Measurements from ENCODE around the gene DTX1.

GRCh38 chr12:113086249-113087164 lies 30.0 kb downstream of the DTX1 start:
- TF ChIP-seq CTCF (IDR thresholded peaks at IDR 0.05; ENCODE audit: insufficient read depth, low read depth, low read length) (no peak), EZH2 (IDR thresholded peaks at IDR 0.05; ENCODE audit: insufficient read depth, low read length) (no peak)
